Tibial artery (tissue), 4 donors: ENCODE data around the gene ZNF415.
A peak's percentile ranks its signal among the peaks of the same experiment; 100 is the strongest.
"Not testable (repeated sequence)": the region's sequence is repeated elsewhere in the genome, so short reads cannot be mapped to it uniquely, and the experiment has no call there.

Experiments used
- DNase-seq, 2 donors: peaks; one replicate each; pipeline ENCODE4 v3.0.0-alpha.2; 2019
- H3K27ac ChIP-seq, 2 donors: fragments of 200-600 bp; sonication (generic) in 1 of 2; 1 replicate in 1 of 2; 2 replicates in 1 of 2; pipeline ENCODE4 v1.5.1; 2018 to 2019; ENCODE audit warnings: mild to moderate bottlenecking in 1 of 2
- H3K27me3 ChIP-seq, 2 donors: fragments of 200-600 bp; sonication (generic) in 1 of 2; one replicate each; pipeline versions ENCODE4 v1.5.1 to v1.6.0; 2016 to 2019
- H3K36me3 ChIP-seq, 3 donors: fragments of 200-600 bp; sonication (generic) in 2 of 3; one replicate each; pipeline ENCODE4 v1.5.1; 2016 to 2019; ENCODE audit warnings: mild to moderate bottlenecking in 2 of 3
- H3K4me1 ChIP-seq, 4 donors: fragments of 200-600 bp; sonication (generic) in 2 of 4; 1 replicate in 3 of 4; 2 replicates in 1 of 4; pipeline ENCODE4 v1.5.1; 2016 to 2019
- H3K4me3 ChIP-seq, 2 donors: fragments of 200-600 bp; sonication (generic) in 1 of 2; 1 replicate in 1 of 2; 2 replicates in 1 of 2; pipeline ENCODE4 v1.5.1; 2018 to 2019; ENCODE audit warnings: mild to moderate bottlenecking in 2 of 2
- H3K9me3 ChIP-seq, 3 donors: fragments of 200-600 bp; sonication (generic) in 1 of 3; one replicate each; pipeline ENCODE4 v1.5.1; 2016 to 2019
- CTCF ChIP-seq, 2 experiments: fragments of 200-600 bp in 1 of 2; fragments of 450-650 bp in 1 of 2; IDR thresholded peaks; one replicate each; pipeline ENCODE4 v1.5.1; 2017 to 2019; ENCODE audit warnings: antibody characterized with exemption in 2 of 2, mild to moderate bottlenecking in 1 of 2, moderate library complexity in 1 of 2
- intact Hi-C: fragments of 100-400 bp; cut with DNase I; formaldehyde crosslinking; loops from one replicate; pipeline ENCODE4 v1.15.0; 2023; ENCODE audit warnings: low total_unique reads

ZNF415 gene

GRCh38 chr19:53102206-53102755 is 30.4 kb downstream of the ZNF415 start:
- H3K9me3 ChIP-seq: no peaks in the 10 kb centered on the region
- H3K36me3 ChIP-seq: peaks cover 3 to 24% (median 10%) of the 10 kb centered on the region in 3 donors
- intact Hi-C loops: loop anchor here (10.0 kb wide), 2 partner anchors 53 to 157 kb away; partner anchors contain the start of gene ZNF347
- H3K27ac ChIP-seq: peak overlapping the region; percentile 84 to 100
- no peaks in the 10 kb centered on the region for H3K27me3 ChIP-seq
- DNase-seq: no peak
- H3K4me3 ChIP-seq: peak overlapping the region; percentile 67 to 99
- H3K4me1 ChIP-seq: peaks cover 0 to 27% (median 16%) of the 10 kb centered on the region in 4 donors
- no peak for TF ChIP-seq CTCF (IDR thresholded peaks at IDR 0.05)

- H3K9me3 ChIP-seq: no peaks in the 10 kb centered on the region
- H3K4me3 ChIP-seq: peak overlapping the region in 1 of 2 donors; percentile 67
- peaks cover 0 to 27% (median 16%) of the 10 kb centered on the region in 4 donors for H3K4me1 ChIP-seq
- peak overlapping the region in 1 of 2 donors; percentile 100 for H3K27ac ChIP-seq
- no peaks in the 10 kb centered on the region for H3K27me3 ChIP-seq
- DNase-seq: no peak
- intact Hi-C loops: loop anchor here (10.0 kb wide), 2 partner anchors 53 to 157 kb away; partner anchors contain the start of gene ZNF347
- H3K36me3 ChIP-seq: peaks cover 3 to 24% (median 10%) of the 10 kb centered on the region in 3 donors
- TF ChIP-seq CTCF (IDR thresholded peaks at IDR 0.05): no peak
Measured at GRCh38 chr19:53101518-53101917, 31.2 kb downstream of the ZNF415 start.

GRCh38 chr19:53098570-53098969 is 34.1 kb downstream of the ZNF415 start:
- Histone ChIP-seq H3K4me1 (peaks cover 0 to 22% (median 12%) of the 10 kb centered on the region in 4 donors), H3K36me3 (peaks cover 3 to 38% (median 14%) of the 10 kb centered on the region in 3 donors)
- not testable (repeated sequence) for H3K4me3 ChIP-seq, DNase-seq, H3K9me3 ChIP-seq, H3K27ac ChIP-seq, H3K27me3 ChIP-seq
- intact Hi-C loops: loop anchor here (2.0 kb wide), 1 partner anchor 30 kb away; no protein-coding TSS in a partner anchor

GRCh38 chr19:53096982-53097690 is 35.6 kb downstream of the ZNF415 start:
- intact Hi-C loops, DNase-seq, H3K27ac ChIP-seq, H3K27me3 ChIP-seq, H3K4me3 ChIP-seq, H3K9me3 ChIP-seq: not testable (repeated sequence)
- H3K36me3 ChIP-seq: peaks cover 3 to 45% (median 14%) of the 10 kb centered on the region in 3 donors
- peaks cover 0 to 16% (median 7%) of the 10 kb centered on the region in 4 donors for H3K4me1 ChIP-seq

GRCh38 chr19:53096579-53096978 is 36.1 kb downstream of the ZNF415 start:
- H3K27ac ChIP-seq, H3K9me3 ChIP-seq, DNase-seq, intact Hi-C loops, H3K4me3 ChIP-seq, H3K27me3 ChIP-seq: not testable (repeated sequence)
- Histone ChIP-seq H3K4me1 (peaks cover 0 to 11% (median 2%) of the 10 kb centered on the region in 4 donors), H3K36me3 (peaks cover 5 to 49% (median 15%) of the 10 kb centered on the region in 3 donors)

GRCh38 chr19:53094754-53095575 is 37.7 kb downstream of the ZNF415 start:
- Histone ChIP-seq H3K9me3 (no peaks in the 10 kb centered on the region), H3K27me3 (no peaks in the 10 kb centered on the region), H3K4me3 (no peak overlapping the region), H3K27ac (no peak overlapping the region), H3K36me3 (peaks cover 21 to 65% (median 31%) of the 10 kb centered on the region in 3 donors), H3K4me1 (no peaks in the 10 kb centered on the region)
- no peak for DNase-seq
- no peak for TF ChIP-seq CTCF (IDR thresholded peaks at IDR 0.05)
- intact Hi-C loops: no loop called here
